ENCODE results near the gene KCNK6.
"Not testable (repeated sequence)": the region's sequence is repeated elsewhere in the genome, so short reads cannot be mapped to it uniquely, and the experiment has no call there.

The KCNK6 gene

DNA sequence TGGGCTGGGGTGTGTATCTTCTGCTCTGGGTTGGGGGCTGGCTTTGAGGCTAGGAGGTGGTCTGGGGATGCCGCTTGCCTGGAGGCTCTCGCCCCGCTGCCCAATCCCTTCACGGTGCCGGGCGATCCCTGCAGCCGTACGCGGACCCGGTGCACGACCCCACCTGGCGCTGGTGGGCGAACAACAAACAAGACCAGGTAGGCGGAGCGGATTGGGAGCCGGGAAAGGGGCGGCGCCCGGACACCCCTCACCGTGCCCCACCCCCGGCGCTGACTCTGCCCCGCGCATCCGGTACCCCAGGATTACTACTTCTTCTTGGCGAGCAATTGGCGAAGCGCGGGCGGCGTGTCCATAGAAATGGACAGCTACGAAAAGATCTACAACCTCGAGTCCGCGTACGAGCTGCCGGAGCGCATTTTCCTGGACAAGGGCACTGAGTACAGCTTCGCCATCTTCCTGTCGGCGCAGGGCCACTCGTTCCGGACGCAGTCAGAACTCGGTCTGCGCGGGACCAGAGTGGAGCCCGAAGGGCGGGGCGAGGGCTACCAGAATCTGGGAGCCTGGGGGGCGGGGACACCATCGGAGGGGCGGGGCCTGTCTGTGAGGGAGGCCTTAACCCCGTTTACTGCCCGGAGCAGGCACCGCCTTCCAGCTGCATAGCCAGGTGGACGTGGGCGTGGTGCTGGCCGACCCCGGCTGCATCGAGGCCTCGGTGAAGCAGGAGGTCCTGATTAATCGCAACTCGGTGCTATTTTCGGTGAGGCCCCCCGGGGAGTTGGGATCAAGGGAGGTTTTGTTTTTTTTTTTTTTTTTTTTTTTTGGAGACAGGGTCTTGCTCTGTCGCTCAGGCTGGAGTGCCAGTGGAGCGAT, 42.7 kb downstream of the KCNK6 start:
- DNase-seq (ENCODE audit: low spot score), result no peak

DNA sequence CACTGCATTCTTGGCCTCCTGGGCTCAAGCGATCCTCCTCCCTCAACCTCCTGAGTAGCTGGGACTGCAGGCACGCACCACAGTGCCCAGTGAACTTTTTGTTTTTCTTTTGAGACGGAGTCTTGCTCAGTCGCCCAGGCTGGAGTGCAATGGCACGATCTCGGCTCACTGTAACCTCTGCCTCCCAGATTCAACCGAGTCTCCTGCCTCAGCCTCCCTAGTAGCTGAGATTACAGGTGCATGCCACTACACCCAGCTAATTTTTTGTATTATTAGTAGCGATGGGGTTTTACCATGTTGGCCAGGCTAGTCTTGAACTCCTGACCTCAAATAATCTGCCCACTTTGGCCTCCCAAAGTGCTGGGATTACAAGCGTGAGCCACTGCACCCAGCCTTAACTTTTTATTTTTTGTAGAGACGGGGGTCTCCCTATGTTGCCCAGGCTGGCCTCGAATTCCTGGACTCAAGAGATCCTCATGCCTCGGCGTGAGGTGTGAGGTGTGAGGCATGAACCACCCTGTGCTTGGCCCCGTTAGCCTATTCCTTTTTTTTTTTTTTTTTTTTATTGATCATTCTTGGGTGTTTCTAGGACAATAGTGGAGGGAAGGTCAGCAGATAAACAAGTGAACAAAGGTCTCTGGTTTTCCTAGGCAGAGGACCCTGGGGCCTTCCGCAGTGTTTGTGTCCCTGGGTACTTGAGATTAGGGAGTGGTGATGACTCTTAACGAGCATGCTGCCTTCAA, 43.5 kb downstream of the KCNK6 start:
- DNase-seq (ENCODE audit: low spot score), result not testable (repeated sequence)

DNA sequence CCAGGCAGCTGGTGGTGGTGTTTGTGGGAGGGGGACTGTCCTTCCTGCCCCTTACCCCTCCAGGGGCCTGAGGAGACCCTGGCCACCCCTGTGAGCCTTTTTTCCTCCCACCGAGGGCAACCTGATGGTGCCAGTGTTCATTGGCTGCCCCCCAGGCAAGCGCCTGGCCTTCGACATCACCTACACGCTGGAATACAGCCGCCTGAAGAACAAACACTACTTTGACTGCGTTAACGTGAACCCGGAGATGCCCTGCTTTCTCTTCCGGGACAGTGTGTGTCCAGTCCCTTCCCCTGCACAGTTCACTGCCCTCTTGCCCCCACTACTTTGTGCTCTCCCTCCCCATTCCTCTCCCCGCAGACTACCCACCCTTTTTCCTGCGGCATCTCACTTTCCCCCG, 47.4 kb downstream of the KCNK6 start:
- DNase-seq (ENCODE audit: low spot score), result no peak

DNA sequence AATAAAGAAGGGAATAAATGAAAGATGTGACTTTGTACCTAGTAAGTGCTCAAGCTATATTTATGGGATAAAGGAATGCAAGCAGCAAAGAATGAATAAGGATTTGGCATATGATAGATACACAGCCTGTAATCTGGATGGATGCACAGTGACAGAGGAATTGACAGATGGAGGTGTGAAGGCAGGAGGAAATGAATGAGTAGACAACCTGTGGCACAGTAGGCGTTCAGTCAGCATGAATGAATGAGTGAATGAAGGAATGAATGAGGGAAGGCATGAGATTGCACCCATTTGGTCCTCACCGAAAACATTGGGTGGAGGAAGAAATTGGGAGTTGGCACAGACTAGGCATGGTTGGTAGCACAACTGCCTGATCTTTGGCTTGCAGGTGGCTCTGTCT, 49.9 kb downstream of the KCNK6 start:
- DNase-seq (ENCODE audit: low spot score), result no peak

DNA sequence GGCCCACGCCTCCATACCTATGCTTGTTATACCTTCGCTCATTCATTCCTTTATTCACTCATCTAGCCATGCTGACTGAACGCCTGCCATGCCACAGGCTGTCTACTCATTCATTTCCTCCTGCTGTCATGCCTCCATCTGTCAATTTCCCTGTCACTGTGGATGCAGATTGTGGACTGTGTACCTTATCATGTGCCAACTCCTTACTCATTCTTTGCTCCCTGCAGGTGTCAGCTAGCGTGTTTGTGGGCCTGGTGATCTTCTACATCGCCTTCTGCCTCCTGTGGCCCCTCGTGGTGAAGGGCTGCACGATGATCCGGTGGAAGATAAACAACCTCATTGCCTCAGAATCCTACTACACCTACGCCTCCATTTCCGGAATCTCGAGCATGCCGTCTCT, 50.7 kb downstream of the KCNK6 start:
- DNase-seq (ENCODE audit: low spot score), result no peak

DNA sequence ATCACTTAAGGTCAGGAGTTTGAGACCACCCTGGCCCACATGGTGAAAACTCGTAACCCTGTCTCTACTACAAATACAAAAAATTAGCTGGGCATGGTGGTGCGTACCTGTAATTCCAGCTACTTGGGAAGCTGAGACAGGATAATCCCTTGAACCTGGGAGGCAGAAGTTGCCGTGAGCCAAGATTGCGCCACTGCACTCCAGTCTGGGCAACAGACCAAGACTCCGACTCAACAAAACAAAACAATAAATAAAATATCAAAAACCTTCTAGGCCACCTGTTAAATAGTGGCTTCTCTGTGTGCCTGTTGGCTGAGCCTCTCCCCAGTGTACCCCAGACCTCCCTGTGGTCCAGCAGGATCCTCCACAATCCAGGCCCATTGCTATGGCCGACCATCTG, 51.4 kb downstream of the KCNK6 start:
- no peak for DNase-seq (ENCODE audit: low spot score)

DNA sequence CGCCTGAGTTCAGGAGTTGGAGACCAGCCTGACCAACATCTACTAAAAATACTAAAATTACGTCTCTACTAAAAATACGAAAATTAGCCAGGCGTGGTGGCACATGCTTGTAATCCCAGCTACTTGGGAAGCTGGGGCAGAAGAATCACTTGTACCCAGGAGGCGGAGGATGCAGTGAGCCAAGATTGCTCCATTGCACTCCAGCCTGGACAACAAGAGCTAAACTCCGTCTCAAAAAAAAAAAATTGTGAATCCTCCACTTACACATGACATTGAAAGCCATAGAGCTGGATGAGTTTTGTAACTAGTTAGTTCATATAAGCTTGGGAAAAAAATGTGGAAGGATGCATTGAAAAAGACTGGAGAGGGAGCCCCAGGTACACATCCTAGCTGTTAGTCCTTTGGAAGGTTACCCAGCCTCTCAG, 54.3 kb downstream of the KCNK6 start:
- DNase-seq (ENCODE audit: low spot score), result no peak

DNA sequence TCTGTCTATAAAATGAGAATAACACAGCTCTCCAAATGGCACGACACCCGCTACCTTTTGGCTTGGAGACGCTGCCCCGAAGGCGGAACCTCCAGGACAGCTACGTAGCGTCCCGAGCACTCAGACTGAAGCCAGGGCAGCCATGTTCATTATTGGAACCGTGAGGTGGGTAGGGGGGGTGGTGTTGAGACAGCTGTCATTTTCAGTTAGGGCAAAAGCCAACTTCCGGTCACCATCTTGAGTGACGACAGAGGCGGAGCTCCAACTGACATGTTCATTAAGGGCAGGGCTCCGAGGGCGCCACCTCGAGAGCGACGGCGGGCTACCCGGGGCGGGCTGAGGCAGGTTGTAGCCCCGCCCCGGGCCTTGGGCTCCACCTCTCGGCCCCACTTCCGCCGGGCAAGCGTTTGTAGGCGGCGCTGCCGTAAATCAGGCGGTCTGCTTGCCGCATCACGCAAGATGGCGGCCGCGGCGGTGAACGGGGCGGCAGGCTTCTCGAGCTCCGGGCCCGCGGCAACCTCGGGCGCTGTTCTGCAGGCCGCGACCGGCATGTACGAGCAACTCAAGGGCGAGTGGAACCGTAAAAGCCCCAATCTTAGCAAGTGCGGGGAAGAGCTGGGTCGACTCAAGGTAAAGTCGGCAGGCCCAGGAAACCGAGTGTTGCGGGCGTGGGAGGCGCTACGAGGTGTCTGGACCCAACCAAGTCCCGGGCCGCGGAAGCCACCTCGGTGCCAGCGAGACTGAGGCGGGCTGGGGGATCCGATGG, 54.9 kb downstream of the KCNK6 start, which contains the start of gene PSMD8:
TSS of gene PSMD8 (plus strand) at position 240 of the 766 bp plus-strand sequence. CDS start at position 271, 31 bp downstream.
- DNase-seq (ENCODE audit: low spot score), result peak; percentile 99

DNA sequence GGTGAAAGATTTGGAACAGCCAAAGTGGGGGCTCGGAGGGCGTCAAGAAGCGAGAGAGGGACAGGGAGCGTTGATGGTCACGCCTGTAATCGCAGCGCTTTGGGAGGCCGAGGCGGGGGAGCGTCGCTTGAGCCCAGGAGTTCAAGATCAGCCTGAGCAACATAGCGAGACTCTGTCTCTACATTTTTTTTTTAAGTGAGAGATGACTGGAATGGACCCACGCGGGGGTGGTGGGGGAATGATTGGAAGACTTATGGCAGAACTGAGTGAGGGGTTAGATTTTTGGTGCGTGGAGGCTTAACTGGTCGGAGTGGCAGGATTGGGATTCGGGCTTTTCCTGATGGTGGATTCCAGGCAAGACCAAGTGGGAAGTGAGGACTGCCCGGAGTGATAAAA, 55.5 kb downstream of the KCNK6 start:
- DNase-seq (ENCODE audit: low spot score), result no peak

DNA sequence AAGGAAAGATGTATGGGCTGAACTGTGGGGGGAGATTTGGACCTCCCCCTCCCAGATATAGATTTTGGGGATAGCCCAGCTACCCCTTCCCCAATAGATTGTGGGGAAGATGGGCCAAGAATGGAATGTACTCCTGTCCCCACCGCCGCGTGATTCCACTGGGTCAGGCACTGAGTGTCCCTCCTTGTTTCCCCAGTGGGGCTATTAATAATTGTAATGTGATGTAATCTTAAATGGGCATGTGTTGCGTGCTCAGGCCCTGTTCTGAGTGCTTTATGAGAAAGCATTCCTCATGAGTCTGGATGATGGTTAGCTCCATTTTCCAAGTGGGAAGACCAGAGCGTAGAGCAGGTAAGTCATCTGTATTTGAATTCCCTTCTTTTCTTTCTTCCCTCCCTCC, 56.1 kb downstream of the KCNK6 start:
- no peak for DNase-seq (ENCODE audit: low spot score)

DNA sequence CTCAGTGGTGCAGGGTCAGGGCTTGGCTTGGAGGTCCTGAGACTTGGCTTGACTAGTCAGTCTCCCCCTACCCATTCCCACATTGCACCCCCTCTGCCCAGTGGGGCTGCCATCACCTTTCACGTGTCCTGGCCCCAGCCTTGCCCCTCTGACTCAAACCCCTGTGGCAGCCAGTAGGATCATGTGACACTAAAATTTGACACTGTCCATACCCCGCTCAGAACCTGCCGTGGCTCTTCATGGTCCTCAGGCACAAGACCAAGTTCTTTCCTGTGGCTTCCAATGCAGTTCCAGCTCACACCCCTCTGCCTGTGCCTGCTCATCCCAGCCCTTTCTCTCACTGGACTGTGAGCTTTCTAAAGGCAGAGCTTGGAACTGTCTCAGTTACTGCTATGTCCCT, 56.9 kb downstream of the KCNK6 start:
- no peak for DNase-seq (ENCODE audit: low spot score)

DNA sequence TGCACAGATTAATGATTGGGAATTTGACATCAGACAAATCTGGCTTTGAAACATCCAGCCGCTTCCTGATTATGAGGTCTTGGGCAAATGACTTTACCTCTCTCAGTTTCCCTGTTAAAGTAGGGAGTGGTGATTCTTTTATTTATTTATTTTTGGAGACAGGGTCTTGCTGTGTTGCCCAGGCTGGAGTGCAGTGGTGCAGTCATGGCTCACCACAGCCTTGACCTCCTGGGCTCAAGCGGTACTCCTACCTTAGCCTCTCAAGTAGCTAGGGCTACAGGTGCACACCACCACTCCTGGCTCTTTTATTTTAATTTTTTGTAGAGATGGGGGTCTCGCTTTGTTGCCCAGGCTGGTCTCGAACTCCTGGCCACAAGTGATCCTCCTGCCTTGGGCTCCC, 57.4 kb downstream of the KCNK6 start:
- DNase-seq (ENCODE audit: low spot score), result no peak

DNA sequence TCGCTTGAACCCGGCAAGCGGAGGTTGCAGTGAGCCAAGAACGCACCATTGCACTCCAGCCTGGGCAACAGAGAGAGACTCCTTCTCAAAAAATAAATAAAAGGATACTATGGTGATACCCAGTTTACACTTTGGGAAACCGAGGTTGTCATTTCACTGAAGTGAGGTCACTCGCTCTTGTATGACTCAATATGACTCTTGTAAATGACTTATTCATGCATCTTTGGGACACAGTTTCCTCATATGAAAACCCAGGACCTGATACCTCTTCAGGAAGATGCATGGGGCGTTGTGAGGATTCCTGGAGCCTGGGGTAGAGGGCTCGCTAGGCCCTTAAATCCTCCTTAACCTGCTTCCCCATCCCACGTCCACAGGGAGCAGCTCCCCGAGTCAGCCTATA, 59.2 kb downstream of the KCNK6 start:
- no peak for DNase-seq (ENCODE audit: low spot score)

DNA sequence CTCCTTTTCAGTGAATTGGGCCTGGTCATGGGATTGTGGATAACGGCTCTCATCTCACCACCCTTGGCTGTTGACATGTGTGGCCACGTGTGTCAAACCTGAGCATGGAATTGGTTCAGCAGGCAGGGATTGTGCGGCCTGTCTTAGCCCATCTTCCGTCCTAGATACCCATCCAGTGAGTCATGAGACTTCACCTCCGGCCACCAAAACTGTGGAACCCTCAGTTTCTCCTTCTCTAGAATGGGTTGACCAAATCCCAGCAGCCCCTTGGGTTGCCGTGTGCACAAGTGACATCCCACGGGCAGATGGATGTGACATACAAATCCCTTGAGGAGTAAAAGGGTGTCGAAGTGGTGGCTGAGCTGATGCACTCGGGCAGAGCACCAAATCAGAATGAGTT, 61.5 kb downstream of the KCNK6 start:
- DNase-seq (ENCODE audit: low spot score), result no peak
